Breast epithelium (tissue), 4 donors: ENCODE measurements around the gene ATP2C1. TPM values are rescaled to one million over a fixed set of nuclear protein-coding genes. Genes with fewer than 3 reads are reported as not detected.

Experiments used
- DNase-seq, 2 donors: peaks; one replicate each; pipeline ENCODE4 v3.0.0-alpha.2; 2019; ENCODE audit warnings: low spot score in 2 of 2
- H3K27ac ChIP-seq, 2 donors: fragments of 200-600 bp; sonication (generic) in 1 of 2; one replicate each; pipeline ENCODE4 v1.5.1; 2016 to 2019; ENCODE audit warnings: mild to moderate bottlenecking in 1 of 2
- H3K27me3 ChIP-seq, 2 donors: fragments of 200-600 bp; sonication (generic) in 1 of 2; one replicate each; pipeline versions ENCODE4 v1.5.1 to v1.6.0; 2017 to 2019; ENCODE audit warnings: control low read depth in 1 of 2, mild to moderate bottlenecking in 1 of 2
- H3K36me3 ChIP-seq: fragments of 200-600 bp; one replicate; pipeline ENCODE4 v1.5.1; 2019
- H3K4me1 ChIP-seq, 2 donors: fragments of 200-600 bp; sonication (generic); one replicate each; pipeline ENCODE4 v1.5.1; 2016 to 2019; ENCODE audit warnings: control low read depth in 1 of 2
- H3K4me3 ChIP-seq, 3 donors: fragments of 200-600 bp; sonication (generic); 1 replicate in 2 of 3; 2 replicates in 1 of 3; pipeline ENCODE4 v1.5.1; 2016 to 2019; ENCODE audit warnings: mild to moderate bottlenecking in 3 of 3, moderate library complexity in 2 of 3
- H3K9me3 ChIP-seq, 2 donors: fragments of 200-600 bp; sonication (generic) in 1 of 2; one replicate each; pipeline ENCODE4 v1.5.1; 2016 to 2019; ENCODE audit warnings: control low read depth in 1 of 2
- CTCF ChIP-seq, 3 donors: fragments of 450-650 bp; IDR thresholded peaks; one replicate each; pipeline ENCODE4 v1.5.1; 2016 to 2017; ENCODE audit warnings: antibody characterized with exemption in 3 of 3, mild to moderate bottlenecking in 3 of 3, moderate library complexity in 3 of 3
- POLR2A ChIP-seq: fragments of 450-650 bp; IDR thresholded peaks from one replicate; pipeline ENCODE4 v1.6.1; 2016; ENCODE audit warnings: antibody characterized with exemption, mild to moderate bottlenecking, moderate library complexity
- POLR2AphosphoS5 ChIP-seq, 3 donors: sonication (generic); formaldehyde crosslinking; IDR thresholded peaks; one replicate each; pipeline ENCODE4 v1.6.1; 2017; ENCODE audit warnings: antibody characterized with exemption in 3 of 3
- intact Hi-C: fragments of 100-400 bp; cut with DNase I; formaldehyde crosslinking; loops from one replicate; pipeline ENCODE4 v1.15.1; 2023; ENCODE audit warnings: low total_unique reads
- total RNA-seq, 3 donors: library from RNA; depleted of rRNA; stranded (reverse); fragments of >200 nt; gene quantifications; one replicate each; pipeline ENCODE4 v1.1.0, GENCODE V29; 2016

Gene ATP2C1
- total RNA-seq, 3 donors from 2014 or later: 59.4 to 76.4 (median 76.2) TPM

- H3K4me1 ChIP-seq: no peaks in the 10 kb centered on the region
- H3K27me3 ChIP-seq: no peaks in the 10 kb centered on the region
- TF ChIP-seq POLR2A: no peak
- TF ChIP-seq POLR2AphosphoS5 (IDR thresholded peaks at IDR 0.05): peak in 1 of 3 donors; percentile 9
- TF ChIP-seq CTCF (IDR thresholded peaks at IDR 0.05): no peak
- H3K27ac ChIP-seq: peak overlapping the region; percentile 63 to 81
- no peaks in the 10 kb centered on the region for H3K36me3 ChIP-seq
- no peak for DNase-seq
- intact Hi-C loops: no loop called here
- no peaks in the 10 kb centered on the region for H3K9me3 ChIP-seq
- peak overlapping the region; percentile 14 to 47 (median 29) for H3K4me3 ChIP-seq
Measured at GRCh38 chr3:130850044-130850797, 43.7 kb upstream of the ATP2C1 start.

- peak overlapping the region; percentile 14 to 47 (median 29) for H3K4me3 ChIP-seq
- H3K27me3 ChIP-seq: no peaks in the 10 kb centered on the region
- TF ChIP-seq POLR2AphosphoS5 (IDR thresholded peaks at IDR 0.05) (no peak), POLR2A (no peak), CTCF (IDR thresholded peaks at IDR 0.05) (no peak)
- no peaks in the 10 kb centered on the region for H3K36me3 ChIP-seq
- no peak for DNase-seq
- intact Hi-C loops: no loop called here
- no peaks in the 10 kb centered on the region for H3K9me3 ChIP-seq
- peak overlapping the region; percentile 63 to 81 for H3K27ac ChIP-seq
- no peaks in the 10 kb centered on the region for H3K4me1 ChIP-seq
Measured at GRCh38 chr3:130850843-130851242, 43.0 kb upstream of the ATP2C1 start.

GRCh38 chr3:130851277-130851676 is 42.6 kb upstream of the ATP2C1 start:
- H3K36me3 ChIP-seq: no peaks in the 10 kb centered on the region
- peak overlapping the region in 1 of 3 donors; percentile 29 for H3K4me3 ChIP-seq
- intact Hi-C loops: no loop called here
- H3K27me3 ChIP-seq: no peaks in the 10 kb centered on the region
- H3K27ac ChIP-seq: peak overlapping the region; percentile 63 to 81
- no peaks in the 10 kb centered on the region for H3K4me1 ChIP-seq
- no peaks in the 10 kb centered on the region for H3K9me3 ChIP-seq
- no peak for DNase-seq
- TF ChIP-seq POLR2A (no peak), POLR2AphosphoS5 (IDR thresholded peaks at IDR 0.05) (no peak), CTCF (IDR thresholded peaks at IDR 0.05) (no peak)

- Histone ChIP-seq H3K27ac (no peak overlapping the region), H3K4me1 (no peaks in the 10 kb centered on the region), H3K36me3 (no peaks in the 10 kb centered on the region), H3K27me3 (no peaks in the 10 kb centered on the region), H3K9me3 (no peaks in the 10 kb centered on the region), H3K4me3 (no peak overlapping the region)
- TF ChIP-seq POLR2A: no peak
- TF ChIP-seq CTCF (IDR thresholded peaks at IDR 0.05): no peak
- no peak for TF ChIP-seq POLR2AphosphoS5 (IDR thresholded peaks at IDR 0.05)
- intact Hi-C loops: no loop called here
- DNase-seq: no peak
Measured at GRCh38 chr3:130853581-130853980, 40.3 kb upstream of the ATP2C1 start.

GRCh38 chr3:130854208-130854864 is 39.5 kb upstream of the ATP2C1 start:
- no peak for DNase-seq
- intact Hi-C loops: no loop called here
- Histone ChIP-seq H3K27me3 (no peaks in the 10 kb centered on the region), H3K4me1 (no peaks in the 10 kb centered on the region), H3K9me3 (no peaks in the 10 kb centered on the region), H3K4me3 (no peak overlapping the region), H3K36me3 (no peaks in the 10 kb centered on the region), H3K27ac (no peak overlapping the region)
- TF ChIP-seq POLR2AphosphoS5 (IDR thresholded peaks at IDR 0.05) (no peak), CTCF (IDR thresholded peaks at IDR 0.05) (no peak), POLR2A (no peak)
